NCI-H1092 treated with DMSO at 0.1 percent for 48 hours (cell line): ENCODE data around the gene CACNA1B.
"Not testable (repeated sequence)": the region's sequence is repeated elsewhere in the genome, so short reads cannot be mapped to it uniquely, and the experiment has no call there.

Experiments
- DNase-seq: peaks from one replicate; lab custom pipeline; 2025; lab: John Stamatoyannopoulos, UW

The CACNA1B gene

DNA sequence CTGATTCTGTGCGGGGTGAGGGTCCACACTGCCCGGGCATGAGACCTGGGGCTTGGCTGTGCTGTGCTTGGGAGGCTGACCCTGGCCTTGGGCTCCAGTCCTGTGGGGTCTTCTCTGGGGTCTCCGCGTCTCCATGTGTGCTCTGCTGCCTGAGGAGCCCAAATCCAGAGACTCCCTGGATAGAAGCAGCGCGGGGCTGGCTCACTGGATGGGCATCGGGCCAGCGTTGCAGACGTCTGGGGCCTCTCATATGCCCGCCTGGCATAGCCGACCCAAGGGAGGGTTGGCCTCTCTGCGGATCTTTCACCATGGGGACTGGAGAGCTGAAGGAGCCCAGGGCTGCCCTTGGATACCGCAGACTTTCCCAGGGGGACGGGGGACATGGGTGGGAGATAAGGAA is 12.4 kb downstream of the CACNA1B start:
- not testable (repeated sequence) for DNase-seq

DNA sequence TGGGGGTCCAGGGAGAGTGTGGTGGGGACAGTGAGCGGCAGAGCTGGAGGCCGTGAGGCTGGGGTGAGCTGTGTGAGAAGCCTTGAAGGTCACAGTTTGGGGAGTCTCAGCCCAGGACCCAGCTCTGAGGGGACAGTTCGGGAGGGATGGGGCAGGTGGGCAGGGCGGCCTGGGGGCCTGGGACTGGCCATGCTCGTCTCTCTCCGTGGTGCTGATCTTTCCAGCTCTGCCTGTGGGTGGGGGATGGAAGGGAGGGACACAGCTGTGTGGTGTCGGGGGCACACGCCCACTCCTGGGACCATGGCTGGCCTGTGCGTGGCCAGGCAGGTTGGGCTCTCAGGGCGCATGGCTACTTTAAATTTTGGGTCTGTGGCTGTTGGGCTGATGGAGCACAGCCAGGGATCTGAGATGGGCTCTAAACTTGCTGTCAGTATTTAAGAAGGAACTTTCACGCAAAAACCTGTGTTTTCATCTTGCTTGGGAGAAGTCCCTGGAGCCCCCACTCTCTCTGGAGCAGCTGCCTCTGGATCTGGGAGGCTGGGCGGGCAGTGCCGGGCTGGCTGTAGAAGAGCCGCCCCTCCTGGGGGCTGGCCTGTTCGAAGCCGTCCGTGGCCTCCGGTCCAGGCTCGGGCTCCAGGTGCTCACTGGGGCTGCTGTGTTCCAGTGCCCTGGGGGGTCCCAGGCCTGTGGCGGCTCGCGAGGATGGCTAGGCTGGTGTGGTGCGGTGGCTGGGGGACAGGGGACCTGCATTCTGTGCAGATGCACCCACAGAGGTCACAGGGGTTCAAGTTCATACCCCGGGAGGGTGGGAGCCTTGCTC is 13.4 kb downstream of the CACNA1B start:
- DNase-seq = not testable (repeated sequence)

DNA sequence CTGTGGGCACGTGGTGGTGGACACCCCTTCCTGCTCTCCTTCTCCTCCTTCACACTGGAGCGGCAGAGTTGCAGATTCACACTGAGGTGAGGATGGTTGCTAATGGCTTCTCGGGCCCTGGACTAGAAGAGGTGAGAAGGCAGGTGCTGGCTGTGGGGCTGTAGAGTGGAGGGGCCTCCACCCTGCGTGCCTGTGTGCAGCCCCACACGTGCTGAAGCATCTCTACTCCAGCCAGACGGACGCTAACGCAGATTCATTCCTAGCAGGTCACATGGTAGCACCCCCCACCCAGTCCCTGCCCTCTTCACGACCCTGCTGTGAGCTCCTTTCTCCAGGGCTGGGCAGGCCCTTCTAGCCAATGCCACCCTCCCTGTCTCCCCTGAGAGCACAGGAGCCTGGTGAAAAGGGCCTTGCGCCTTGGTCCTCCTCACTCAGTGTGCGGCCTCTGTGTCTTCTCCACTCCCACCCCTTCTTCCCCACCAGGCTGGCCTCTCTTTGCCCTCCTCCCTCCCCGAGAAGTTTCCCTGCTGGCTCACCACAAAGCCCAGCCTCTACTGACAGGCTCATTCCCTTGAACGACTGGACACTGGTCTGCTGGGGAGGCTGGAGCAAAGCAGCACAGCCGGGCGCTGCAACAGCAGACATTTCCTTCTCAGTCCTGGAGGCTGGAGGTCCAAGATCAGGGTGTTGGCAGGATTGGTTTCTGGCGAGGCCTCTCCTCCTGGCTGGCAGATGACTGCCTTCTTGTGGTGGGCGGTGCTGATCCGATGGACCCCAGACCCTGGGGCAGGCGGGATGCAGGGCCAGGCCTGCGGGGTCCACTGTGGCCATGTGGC is 14.2 kb downstream of the CACNA1B start:
- DNase-seq = no peak

DNA sequence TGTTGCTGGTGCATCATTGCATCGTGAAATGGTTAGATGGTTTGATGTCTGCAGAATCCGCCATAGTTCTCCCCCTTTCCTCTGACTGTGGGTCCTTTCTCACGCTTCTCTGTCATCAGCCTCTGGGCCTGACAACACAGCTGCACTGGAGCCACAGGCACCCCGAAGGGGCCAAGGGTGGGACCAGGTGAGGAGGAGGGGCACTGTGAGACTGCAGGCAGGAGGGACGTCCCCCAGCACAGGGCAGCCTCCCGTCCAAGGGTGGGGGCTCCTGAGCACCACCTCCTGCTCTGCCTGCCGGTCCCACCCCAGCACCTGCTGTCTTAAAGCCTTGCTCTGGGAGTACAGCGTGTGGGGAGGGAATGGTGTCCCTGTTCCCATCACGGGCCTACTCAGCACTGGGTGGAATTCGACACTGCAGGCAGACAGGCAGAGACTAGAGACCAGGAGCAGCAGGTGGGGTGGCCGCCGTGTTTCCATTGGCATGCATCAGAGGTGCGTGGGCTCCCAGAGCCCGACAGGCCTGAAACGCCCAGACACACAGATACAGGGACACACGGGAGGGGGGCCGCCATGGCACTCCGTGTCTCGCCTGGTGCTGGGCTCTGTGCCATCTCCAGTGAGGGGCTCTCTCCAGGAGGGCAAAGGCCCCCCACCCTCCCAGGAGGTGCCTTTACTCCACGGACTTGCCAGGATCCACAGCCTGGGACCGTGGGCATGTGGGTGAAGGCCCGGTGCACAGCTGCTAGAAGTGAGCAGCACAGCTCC is 15.0 kb downstream of the CACNA1B start:
- DNase-seq = no peak

DNA sequence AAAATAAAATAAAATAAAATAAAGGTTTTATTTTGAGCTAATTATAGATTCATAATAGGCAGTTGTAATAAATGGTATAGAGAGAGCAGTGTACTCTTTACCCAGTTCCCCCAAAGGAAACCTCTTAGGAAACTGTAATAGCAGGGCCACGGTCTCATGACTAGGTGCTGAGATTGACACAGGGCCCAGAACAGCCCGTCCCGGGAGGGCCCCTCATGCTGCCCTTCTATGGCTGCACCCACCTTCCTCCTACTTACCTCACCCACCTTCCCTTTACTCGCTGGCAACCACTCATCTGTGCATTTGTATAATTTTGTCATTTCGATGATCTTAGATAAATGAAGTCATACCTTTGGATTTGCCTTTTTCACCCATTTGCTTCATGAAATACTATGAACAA is 16.1 kb downstream of the CACNA1B start:
- no peak for DNase-seq

DNA sequence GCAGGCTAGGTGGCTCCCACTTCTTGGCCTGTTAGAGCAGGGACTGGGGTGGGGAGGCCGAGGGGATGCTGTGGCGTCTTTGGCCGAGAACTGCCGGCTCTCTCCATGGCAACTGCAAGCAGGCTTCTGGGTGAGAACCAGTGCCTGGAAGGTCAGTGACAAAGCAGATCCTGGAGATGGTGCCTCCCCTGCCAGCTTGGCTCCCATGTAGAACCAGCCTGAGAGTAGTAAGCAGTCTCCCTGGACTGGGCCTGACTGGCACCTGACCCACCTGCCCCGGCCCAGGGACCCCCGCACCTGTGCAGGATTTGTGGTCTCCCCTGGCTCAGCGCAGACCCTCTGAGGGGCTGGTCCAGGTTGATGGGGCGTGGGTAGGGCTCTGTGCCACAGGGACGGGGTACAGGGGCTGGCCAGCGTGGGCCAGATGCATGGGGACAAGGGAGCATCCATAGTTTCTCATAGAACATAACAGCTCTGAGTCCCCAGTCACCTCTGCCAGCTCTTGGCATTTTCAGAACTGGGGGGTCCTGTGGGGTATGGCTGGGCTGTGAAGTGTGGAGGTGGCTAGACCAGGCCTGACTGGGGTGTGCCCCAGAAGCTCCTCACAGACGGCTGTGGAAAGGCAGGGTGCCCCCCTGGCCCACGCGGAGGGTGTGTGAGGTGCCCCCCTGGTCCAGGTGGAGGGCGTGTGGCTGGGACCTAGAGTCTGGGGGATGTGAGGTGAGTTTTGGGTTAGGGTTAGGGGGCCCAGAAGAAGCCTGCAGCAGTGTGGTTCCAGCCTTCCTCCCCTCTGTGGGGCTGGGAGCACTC is 22.2 kb downstream of the CACNA1B start:
- no peak for DNase-seq

DNA sequence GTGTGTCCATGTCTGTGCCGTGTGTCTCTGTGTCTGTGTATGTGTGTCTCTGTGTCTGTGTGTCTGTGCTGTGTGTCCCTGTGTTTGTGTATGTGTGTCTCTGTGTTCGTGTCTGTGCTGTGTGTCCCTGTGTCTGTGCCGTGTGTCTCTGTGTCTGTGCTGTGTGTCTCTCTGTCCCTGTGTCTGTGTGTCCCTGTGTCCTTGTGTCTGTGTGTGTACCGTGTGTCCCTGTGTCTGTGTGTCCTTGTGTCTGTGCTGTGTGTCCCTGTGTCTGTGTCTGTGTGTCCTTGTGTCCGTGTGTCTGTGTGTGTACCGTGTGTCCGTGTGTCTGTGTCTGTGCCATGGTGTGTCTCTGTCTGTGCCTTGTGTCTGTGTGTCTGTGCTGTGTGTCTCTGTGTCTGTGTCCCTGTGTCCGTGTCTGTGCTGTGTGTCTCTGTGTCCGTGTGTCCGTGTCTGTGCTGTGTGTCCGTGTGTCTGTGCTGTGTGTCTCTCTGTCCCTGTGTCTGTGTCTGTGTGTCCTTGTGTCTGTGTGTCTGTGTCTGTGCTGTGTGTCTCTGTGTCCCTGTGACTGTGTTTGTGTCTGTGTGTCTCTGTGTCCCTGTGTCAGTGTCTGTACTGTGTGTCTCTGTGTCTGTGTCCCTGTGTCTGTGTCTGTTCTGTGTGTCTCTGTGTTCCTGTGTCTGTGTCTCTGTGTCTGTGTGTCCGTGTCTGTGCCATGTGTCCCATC is 23.2 kb downstream of the CACNA1B start:
- DNase-seq = no peak

DNA sequence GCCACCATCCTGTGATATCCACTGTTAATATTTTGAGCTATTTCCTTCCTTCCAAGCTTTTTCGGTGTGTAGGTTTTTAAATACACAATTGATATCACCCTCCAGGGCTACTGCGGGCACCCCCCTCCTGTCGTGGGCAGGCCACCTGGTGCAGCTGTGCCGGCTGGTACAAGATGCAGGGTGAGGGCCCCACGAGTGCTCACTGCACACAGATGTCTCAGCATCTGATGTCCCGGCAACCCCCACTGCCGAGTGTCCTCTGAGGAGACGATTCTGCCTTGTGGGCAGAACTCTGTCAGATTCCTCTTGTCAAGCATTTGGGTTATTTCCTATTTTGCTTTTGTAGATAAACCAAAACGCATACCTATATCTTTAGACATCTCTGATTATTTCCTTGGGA is 25.1 kb downstream of the CACNA1B start:
- no peak for DNase-seq

DNA sequence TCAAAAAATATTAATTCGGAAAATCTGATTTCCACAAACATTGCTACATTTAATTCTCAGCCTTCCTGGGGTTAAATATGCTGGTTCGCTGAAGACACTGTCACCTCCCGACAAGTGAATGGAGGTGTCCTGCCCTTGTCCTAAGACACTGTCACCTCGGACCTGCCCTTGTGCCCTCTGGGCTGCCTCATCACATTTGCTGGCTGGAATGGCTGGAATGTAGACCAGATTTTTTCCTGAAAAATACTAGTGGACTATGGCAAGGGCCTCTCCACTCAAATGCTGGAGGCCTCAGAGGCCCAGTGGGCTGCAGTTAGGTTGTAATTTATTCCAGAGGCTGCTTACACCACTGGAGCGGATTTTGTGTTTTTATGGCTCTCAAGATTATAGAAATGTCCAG is 28.2 kb downstream of the CACNA1B start:
- DNase-seq = no peak

DNA sequence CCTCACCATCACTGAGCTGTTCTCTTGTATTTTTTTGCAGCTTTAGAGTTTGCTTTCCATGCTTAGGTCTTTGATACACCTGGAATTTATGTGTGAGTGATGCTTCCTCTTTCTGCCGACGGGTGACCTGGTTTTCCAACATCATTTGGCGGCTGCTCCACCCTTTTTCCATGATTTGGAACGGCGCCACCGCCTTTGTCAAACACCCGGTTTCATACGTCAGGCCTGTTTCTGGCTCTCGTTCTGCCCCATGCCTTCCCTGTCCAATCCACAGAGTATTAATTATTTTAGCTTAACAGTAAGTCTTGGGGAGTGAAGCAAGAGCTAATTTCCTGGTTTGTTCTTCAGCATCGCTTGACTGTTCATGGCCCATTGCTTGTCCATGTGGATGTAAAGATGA is 30.2 kb downstream of the CACNA1B start:
- no peak for DNase-seq

DNA sequence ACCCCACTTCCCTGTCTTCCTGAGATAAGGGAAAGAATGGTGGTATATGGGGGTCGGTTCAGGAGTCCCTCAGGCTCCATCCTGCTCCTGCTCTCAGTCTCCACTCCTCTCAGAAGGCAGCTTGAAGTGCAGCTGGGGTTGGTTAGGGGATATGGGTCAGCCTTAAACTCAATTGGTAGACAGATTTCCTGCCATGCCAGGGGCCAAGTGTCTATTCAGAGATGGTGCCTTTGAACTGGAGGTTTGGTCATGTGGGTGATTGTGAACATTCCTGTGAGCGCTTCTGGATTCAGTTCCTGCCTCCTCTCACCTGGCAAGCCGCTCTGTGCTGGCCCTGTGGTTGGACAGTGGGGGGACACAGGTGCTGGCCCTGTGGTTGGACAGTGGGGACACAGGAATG is 35.1 kb downstream of the CACNA1B start:
- no peak for DNase-seq

DNA sequence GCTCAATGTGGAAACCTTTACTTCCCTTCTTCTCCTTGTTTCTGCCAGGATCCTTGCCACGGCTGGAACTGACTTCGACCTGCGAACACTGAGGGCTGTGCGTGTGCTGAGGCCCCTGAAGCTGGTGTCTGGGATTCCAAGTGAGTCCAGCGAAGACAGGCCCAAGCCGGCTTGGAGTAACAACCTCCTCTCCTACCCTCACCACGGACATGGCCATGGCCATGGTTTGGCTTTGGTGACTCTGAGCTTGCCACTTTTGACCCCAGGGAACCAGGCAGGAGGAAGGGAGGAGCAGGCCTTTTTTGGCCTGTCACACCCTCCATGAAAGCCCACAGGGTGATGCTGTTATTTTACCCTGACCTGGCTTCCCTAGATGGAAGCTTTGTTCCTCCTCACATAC is 35.5 kb downstream of the CACNA1B start:
- DNase-seq = no peak

DNA sequence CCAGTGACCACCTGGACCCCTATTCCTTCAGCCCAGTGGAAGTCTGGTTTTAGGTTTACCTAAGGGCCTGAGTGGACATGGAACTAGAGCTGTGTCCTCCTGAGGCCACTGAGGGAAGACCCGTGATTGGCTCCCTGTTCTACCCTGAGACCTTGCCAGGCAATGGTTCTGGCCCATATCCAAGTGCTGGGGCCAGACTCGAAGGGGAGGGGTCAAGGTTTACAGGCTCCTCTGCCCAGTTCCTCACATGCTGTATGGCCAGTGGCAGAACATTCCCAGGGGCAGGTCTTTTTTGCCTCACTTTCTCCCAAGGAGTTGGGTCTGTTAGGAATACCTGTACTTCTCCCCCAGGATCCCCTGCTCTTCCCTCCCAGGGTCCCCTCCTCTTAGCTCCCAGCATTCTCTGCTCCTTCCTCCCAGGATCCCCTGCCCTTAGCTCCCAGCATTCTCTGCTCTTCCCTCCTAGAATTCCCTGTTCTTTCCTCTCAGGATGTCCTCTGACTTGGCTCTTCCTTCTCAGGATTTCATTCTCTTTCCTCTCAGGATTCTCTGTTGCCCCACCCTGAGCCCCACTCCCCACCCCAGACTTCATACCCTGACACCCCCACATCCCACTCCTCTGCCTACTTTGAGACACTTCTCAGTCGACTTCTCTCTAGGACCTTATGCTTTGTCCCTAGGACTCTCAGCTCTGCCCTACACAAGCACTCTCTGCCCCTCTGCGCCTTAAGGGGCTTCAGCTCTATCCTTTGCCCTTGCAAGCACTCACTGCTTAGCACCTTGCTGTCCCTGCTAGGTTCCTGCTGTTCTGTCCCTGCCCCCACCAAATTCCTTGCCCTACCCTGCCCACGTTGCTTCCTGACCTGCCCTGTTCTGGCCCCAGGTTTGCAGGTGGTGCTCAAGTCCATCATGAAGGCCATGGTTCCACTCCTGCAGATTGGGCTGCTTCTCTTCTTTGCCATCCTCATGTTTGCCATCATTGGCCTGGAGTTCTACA is 36.5 kb downstream of the CACNA1B start:
- DNase-seq = no peak

DNA sequence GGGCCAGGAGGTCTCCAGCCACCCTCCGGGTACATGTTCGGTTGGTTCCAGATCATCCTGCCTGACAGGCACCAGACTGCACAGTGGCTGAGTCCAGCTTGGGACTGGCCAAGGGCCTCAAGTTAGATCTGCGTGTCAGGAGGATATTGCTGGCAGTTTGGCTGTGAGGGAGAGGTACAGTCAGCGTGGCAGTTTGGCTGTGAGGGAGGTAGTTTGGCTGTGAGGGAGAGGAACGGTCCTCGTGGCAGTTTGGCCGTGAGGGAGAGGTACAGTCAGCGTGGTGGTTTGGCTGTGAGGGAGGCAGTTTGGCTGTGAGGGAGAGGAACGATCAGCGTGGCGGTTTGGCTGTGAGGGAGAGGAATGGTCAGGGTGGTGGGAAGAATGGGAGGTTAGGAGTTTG is 39.0 kb downstream of the CACNA1B start:
- no peak for DNase-seq

DNA sequence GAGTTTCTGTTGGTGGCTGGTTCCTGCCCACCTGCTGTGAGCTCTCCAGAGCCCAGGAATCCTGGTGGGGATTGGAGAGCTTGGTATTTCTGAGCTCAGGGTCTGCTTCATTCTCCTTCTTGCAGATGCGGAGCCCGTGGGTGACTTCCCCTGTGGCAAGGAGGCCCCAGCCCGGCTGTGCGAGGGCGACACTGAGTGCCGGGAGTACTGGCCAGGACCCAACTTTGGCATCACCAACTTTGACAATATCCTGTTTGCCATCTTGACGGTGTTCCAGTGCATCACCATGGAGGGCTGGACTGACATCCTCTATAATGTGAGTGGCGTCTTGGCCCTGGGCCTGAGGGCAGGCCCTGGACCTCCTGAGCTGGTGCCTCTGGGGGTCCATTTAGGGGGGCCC is 39.5 kb downstream of the CACNA1B start:
- no peak for DNase-seq

DNA sequence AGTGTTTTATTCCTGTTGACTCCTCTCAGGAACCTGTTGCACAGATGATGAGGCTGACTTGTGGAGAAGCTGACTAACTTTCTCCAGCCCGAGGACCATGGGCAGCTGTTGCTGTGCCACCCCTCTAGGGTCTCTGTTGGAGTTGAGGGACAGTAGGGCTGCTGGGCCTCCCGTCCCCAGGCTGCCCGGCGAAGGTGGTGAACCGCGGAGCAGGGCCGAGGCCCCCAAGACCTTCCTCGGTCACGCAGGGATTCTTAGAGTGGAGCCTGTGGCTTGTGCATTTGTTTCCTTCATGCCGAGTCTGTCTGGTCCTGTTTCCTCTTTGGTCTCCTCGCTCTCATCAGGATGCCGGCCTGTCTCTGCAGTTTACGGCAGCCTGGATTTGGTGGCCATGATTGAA is 40.2 kb downstream of the CACNA1B start:
- DNase-seq = no peak

DNA sequence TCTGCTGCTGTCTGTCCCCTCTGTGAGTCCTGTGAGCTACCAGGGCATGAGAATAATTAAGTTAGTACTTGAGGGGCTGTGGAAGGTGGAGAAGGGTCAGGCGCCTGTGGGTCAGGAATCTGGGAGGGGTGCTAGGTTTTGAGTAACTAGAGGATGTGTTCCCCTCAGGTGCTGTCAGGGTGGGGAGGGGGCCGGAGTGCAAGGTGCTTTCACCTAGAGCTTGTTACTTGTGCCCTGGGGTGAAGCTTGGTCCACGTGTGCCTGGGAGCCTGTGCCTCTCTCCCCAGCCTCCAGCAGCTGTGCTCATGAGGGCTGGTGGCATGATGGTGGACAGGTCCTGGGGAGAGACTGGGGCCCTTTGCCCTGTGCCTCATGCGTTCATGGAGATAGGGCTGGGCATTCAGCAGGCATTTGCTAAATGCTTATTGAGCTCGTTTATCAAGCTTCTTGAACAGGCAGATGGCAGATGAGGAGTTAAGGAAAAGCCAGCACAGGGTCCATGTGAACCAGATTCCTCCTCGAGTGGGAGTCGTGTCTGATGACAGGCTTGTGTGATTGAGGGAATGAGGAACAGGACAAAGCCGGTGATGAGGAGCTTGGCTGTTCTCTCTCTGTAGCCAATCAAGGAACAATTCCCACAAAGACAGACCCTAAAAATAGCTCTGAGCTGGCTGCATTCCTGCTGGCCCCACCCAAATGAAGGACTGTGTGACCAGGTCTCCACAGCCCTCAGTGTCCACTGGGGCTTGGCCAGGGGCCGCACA is 40.9 kb downstream of the CACNA1B start:
- no peak for DNase-seq

DNA sequence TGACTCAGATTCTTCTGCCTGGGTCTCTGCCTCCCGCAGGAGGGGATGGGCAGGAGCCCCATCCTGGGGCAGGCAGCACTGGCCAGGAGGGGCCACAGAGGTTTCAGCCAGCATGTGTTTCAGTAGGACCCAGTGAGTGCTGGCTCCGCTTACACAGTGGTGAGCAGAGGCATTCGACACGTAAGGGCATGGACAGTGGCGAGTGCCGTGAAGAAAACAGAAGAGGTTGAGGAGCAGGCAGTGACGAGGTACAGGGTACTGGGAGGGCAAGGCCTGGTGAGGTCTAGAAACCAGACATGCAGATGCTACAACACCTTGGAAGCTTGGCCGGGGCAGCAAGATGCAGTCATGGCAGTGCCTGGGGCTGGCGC is 41.5 kb downstream of the CACNA1B start:
- DNase-seq = no peak

DNA sequence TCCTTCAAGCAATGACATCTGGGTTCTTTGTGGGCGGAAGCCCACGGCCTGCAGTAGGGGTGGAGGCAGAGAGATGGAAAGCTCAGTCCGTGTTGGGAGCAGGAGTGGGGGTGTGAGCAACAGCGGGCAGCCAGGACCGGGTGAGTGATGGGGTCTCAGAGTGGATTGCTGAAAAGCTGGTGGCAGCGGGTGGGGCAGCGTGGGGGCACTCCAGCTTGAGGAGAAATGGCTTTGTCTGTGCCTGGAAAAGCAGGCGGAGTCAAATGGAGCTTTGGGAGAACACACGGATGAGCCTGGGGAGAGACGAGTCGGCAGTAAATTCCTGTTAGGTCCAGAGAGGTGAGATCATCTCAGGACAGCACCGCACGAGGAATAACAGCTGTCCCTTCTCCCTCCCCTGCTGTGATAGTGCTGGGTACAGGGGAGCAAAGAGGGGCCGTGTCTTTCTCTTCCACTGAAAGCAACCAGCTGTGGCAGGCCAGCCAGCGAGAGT is 42.1 kb downstream of the CACNA1B start:
- no peak for DNase-seq
